ENCODE measurements around the gene HRC.
"Not testable (repeated sequence)": the region's sequence is repeated elsewhere in the genome, so short reads cannot be mapped to it uniquely, and the experiment has no call there.

Gene HRC

DNA sequence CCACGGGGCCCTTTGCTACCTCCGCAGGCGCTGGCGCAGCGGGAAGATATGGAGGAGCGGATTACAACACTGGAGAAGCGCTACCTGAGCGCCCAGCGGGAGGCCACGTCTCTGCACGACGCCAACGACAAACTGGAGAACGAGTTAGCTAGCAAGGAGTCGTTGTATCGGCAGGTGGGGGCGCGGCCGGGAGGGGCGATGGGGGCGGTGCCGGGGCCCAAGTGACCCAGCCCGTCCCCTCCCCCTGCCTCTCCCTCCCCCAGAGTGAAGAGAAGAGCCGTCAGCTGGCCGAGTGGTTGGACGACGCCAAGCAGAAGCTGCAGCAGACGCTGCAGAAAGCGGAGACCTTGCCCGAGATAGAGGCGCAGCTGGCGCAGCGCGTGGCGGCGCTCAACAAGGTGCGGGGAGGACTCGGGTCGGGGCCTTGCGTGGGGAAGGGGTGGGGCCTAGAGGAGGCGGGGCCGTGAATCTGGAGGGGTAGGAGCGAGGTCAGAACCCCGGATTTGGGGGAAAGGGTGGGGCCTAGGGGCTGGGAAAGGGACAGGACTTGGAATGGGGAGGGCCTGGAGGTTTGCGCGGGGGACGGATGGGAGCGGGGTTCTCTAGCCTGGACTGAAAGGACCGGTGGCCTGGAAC is 22.1 kb downstream of the HRC start:
- peak; percentile 72 for DNase-seq

DNA sequence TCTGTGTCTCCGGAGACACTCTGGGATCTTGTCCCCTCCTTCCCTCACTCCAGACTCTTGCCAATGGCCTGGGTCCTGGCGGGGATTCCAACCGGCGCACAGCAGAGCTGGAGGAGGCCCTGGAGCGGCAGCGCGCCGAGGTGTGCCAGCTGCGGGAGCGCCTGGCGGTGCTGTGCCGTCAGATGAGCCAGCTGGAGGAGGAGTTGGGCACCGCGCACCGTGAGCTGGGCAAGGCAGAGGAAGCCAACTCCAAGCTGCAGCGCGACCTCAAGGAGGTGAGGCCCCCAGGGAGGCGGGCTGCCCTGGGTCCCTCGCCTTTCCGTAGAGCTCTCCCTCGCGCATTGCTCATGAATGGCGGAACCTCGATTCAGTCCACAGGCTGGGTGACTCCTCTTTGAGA is 24.9 kb downstream of the HRC start:
- DNase-seq: no peak

DNA sequence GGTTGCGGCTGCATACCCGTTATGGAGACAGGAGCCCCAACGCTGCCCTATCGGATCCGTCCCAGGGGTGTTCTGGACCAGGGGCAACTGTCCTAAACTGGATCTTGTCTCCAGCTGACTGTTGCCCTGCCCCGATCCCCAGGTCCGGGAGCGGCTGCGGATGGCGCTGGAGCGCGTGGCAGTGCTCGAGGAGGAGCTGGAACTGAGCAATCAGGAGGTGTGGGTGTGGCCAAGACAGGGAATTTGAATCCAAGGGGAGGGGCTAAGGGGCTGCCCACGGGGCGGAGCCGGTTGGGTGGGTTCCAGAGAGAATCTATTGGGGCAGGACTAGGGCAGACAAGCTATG is 26.0 kb downstream of the HRC start:
- DNase-seq: no peak

DNA sequence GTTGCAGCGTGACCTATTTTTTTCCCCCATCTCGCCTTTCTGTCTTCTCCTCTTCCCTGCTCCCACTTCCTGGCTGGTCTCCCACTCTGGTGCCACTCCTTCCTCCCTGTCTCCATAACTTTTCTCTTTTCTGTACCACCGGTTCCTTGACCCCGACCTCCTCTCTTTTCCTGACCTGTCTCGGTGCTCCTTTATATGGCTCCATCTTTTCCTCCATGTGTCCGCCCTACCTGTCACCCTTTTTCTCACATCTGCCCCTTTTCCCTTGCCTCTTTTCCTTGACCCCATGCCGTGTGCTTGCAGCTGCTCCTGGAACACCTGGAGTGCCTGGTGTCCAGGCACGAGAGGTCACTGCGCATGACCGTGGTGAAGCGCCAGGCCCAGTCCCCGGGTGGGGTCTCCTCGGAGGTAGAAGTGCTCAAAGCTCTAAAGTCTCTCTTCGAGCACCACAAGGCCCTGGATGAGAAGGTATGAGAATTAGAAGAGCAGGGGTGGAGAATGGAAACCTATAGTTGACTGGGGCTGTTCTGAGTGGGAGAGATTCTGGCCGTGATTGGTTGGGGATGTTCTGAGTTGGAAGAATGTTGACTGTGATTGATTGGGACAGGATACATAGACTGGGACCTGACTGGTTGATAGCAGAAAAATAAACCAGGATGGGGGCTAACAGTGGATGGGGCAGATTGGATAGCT is 26.5 kb downstream of the HRC start:
- DNase-seq: no peak

DNA sequence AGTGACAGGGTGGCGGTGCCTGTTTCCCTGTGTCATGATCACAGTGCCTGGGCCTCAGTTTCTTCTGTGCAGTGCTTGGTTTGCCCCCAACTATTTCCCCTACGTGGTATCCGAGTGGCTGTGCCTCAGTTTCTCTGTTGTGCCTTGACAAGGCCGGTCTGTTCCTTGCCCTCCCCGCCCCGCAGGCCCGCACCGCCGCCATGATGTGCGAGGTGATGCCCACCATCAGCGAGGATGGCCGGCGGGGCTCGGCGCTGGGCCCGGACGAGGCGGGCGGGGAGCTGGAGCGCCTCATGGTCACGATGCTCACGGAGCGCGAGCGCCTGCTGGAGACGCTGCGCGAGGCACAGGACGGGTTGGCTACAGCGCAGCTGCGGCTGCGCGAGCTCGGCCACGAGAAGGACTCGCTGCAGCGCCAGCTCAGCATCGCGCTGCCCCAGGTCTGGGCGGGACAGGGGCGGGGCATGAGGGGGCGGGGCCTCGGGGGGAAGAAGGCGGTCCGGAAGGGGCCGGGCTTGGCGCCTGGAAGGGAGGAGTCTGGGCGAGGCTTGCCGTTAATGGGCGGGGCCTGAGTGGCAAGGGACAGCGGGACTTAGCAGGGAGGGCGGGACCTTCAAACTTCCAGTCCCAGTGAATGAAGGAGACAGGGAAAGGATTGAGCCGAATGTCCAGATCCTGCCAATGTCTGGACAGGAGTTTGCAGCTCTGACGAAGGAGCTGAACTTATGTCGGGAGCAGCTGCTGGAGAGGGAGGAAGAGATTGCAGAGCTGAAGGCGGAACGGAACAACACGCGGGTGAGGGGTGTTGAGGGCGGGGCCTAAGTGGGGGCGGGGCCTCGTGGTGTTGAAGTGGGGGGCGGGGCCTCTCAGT is 27.3 kb downstream of the HRC start:
- DNase-seq: peak; percentile 86

DNA sequence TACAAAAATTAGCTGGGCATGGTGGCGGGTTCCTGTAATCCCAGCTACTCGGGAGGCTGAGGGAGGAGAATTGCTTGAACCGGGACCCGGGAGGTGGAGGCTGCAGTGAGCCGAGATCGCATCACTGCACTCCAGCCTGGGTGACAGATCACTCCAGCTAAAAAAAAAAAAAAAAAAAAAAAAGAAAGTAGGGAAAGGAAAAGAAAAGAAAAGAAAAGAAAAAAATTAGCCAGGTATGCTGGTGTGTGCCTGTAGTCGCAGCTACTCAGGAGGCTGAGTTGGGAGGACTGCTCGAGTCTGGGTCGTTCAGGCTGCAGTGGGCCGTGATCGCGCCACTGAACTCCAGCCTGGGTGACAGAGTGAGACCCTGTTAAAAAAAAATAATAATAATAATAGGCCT is 28.0 kb downstream of the HRC start:
- not testable (repeated sequence) for DNase-seq

DNA sequence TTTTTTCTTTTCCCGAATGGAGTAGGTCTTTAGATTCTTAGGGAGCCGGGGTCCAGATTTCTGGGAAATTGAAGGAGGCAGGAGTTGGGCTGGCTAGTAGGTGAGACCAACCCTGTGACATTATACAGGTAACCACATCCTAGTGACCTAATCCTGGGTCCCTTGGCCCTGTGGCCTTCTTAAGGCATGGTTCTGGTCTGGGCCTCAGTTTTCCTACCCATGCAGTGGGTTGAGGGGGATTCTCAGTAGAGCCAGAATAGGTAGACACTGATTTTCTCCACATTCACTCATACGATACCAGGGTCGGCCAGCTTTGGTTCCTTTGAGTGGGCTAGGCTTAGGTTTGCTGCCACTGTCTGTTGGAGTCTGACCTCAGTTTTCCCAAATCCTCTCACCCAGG is 28.6 kb downstream of the HRC start:
- no peak for DNase-seq

DNA sequence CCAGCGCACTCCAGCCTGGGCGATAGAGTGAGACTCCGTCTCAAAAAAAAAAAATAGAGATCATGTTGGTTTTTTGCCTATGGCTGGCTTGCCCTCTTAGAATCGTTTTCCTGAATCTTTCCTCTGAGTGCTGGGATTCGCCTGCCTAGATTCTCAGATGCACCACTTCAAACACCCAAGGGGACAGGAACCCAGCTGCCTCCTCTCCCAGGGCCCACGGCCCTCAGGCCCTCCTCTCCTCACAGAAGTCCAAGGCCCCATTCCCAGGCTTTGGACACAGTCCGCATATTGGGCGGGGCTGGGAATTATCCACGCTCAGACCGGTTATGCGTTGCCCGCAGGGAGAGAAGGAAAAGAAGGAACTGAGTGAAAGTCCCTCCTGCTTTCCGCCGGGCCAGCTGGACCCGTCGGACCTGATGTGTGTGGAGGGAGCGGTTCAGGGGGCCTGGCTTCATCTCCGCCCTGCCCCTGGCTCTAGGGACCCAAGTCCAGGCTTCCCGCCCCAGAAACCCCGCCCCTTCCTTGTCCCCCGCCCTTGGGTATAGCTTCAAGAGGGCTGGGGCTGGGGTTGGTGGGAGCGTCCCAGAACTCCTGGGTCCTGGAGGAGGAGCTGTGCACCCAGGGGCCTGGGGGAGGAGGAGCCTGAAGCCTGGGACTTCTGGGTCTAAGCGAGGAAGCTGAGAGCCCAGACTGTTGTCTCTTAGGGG is 30.0 kb downstream of the HRC start:
- DNase-seq: no peak

DNA sequence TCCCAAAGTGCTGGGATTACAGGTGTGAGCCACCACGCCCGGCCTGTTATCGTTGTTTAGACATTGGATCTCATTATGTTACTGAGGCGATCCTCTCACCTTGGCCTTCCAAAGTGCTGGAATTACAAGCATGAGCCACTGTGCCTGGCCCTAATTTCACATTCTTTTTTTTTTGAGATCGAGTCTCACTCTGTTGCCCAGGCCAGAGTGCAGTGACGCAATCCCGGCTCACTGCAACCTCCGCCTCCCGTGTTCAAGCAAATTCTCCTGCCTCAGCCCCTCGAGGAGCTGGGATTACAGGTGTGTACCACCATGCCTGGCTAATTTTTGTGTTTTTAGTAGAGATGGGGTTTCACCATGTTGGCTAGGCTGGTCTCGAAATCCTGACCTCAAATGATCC is 31.9 kb downstream of the HRC start:
- not testable (repeated sequence) for DNase-seq

DNA sequence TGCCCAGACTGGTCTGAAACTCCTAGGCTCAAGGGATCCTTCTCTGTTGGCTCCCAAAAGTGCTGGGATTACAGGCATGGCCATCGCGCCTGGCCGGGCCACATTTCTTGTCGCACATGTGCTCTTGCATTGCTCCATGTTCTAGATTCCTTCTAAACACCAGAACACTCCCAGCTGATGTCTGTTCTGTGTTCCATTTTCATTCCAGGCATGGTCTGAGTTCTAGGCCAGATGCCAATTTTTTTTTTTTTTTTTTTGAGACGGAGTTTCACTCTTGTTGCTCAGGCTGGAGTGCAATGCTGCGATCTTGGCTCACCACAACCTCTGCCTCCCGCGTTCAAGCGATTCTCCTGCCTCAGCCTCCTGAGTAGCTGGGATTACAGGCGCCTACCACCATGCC is 33.4 kb downstream of the HRC start:
- DNase-seq: not testable (repeated sequence)

DNA sequence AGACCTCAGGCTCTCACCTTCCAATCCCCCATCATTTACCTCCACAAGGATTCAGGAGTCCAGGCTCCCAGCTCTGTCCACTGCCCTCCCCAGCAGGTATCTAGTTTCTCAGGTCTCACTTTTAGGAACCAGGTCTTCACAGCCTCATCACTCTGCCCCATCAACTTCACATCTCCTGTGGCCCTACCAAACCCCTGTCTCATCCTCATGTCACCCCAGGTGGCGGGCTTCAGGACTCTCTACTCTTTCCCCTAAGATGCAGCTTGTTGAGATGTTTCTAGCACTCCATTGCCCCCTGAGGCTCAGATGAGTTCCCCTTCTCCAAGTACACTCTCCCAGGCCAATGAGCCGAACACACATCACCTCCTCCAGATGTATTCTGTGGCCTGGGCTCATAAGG is 34.3 kb downstream of the HRC start:
- DNase-seq: no peak

DNA sequence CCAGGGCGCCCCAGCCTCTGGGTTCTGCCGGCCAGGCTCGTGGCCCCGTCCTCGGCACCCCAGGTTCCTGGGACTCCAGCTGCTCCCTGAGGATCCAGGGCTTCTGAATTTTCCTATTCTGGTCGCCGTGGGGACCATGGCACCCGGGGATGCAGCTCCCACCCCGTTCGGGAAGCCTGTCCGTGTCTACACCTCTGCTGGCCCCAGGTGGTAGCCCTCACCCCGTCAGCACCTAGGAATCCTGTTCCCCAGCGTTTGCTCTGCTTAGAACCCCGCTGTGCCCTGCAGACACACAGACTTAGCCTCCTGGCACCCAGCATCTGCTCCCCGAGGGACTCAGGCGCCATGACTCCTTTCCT is 34.9 kb downstream of the HRC start:
- no peak for DNase-seq

DNA sequence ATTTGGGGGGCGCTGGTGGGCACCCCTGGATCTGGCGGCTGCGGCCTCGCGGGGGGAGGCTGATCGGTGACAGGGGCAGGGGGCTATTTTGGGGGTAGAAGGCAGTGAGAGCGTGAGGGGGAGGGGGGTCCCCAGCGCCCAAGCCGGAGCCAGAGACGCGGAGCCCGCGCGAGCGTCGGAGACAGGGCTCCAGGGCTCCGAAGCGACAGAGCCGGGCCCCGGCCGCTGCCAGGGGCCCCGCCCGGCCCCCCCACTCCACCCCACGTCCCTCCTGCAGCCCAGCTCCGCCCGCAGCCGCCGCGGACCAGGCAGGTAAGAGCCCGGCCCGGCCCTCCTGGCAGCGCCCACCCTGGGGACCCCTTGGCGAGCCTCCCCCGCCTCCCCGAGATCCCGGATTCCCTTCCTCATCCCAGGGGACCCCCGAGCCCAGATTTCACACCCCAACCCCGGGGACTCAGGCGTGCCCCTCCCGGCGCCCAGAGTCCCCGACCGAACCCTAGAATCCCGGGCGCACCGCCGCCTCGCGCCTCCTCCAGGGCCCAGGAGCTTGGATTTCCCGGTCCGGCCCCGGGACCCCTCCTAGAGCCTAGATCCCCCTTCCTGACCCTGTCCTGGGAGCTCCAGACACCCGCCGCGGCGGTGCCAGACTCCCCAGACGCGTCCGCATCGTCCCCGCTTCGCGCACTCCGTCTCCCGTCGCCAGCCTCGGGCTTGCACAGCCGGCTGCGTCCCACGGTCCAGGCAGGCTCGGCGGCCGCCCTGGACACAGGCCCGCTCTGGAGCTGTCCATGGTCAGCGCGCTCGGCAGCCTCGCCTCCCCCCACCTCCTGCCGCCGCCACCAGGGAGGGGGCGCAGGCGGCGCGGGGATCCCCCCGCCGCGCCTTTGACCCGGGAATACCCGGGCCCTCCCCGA is 35.5 kb downstream of the HRC start, which contains the start of gene PPFIA3:
PPFIA3 (plus strand) TSS at position 134 of the 914 bp plus-strand sequence. CDS start 8,330 bp downstream, outside the sequence.
- no peak for DNase-seq

DNA sequence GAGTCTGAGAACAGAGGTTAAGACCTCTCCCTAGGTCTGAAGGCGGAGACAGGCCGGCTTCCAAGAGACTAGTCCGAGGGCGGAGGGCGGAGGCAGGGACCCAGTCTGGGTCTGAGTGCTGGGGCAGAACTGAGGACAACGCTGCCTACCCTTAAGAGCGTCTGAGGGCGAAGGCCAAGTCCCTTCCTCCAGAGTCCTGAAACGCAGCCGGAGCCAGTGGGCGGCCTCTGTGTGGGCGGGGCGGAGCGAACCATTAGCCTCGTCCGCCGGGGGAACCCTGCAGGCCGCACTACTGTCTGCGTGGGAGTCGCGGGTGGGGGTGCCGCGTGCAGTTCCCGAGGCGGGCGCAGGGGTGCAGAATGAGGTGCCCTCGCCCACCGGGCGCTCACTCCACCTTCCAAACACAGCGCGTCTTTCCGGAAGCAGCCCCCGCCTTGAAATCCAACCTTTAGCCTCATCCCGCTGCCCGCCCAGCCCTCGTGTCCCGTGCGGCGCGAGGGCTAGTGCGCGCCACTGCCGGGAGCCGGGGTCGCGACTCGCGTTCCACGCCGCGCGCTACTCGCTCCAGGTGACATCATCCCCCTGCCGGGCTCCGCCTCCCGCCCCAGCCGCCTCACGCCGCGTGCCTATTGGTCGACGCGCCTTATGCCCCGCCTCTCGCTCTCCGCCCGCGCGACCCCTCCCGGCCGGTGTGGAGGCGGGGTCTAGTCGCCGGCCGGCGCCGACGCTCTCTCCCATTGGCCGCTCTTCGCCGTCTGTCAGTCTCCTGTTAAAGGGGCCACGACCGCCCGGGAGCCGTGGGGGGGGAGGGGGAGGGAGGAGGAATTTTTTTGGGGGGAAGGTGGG is 36.4 kb downstream of the HRC start, which contains the start of gene C19orf73:
C19orf73 (minus strand) TSS at position 579 of the 846 bp plus-strand sequence; CDS start at position 458, 121 bp downstream.
- peak; percentile 91 for DNase-seq

DNA sequence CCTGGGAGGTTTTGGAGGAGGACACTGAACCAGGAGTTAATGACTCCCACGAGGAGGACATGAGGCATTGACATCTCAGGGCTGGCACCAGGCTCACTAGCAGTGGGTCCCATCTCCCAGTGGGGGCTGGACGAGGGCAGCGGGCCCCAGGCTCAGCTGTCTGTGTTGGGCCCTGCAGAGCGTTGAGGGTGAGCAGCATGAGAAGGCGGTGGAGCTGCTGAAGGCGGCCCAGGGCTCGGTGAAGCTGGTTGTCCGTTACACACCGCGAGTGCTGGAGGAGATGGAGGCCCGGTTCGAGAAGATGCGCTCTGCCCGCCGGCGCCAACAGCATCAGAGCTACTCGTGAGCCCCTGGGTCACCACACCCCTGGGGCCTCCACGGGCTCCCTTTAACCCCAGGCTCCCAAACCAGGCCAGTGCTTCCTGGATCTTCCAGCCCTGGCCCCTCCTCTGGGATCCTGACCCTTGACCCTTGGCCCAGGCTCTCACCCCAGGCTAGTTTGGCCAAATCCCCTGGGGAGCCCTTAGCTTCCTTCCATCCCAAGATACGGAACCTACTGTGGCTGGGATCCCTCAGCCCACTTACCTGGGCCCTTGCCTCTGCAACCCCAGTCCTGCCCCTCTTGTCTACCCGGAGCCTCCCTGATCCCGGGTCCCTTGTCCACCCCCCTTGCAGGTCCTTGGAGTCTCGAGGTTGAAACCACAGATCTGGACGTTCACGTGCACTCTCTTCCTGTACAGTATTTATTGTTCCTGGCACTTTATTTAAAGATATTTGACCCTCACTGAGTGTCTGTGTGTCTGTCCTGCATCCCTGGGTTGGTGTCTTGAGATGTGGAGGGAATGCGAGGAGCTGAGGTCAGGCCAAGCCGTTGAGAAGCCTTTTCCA is 37.3 kb downstream of the HRC start:
- no peak for DNase-seq

DNA sequence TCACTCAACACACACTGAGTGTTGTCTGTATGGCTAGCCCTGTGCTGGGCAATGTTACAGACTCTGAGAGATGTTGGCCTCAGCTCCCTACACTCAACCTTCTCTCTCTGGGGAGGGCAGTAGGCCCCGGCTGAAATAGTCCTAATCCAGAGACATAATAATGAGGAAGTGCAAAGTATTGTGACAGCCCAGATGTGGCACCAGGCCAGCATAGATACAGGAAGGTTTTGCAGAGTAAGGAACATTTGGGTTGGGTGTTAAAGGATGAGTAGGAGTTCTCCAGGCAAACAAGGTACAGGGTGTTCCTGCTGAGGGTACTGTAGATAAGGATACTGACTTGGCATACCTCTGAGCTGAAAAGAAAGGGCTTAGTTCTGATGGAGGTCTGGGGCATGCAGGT is 38.7 kb downstream of the HRC start:
- DNase-seq: no peak

DNA sequence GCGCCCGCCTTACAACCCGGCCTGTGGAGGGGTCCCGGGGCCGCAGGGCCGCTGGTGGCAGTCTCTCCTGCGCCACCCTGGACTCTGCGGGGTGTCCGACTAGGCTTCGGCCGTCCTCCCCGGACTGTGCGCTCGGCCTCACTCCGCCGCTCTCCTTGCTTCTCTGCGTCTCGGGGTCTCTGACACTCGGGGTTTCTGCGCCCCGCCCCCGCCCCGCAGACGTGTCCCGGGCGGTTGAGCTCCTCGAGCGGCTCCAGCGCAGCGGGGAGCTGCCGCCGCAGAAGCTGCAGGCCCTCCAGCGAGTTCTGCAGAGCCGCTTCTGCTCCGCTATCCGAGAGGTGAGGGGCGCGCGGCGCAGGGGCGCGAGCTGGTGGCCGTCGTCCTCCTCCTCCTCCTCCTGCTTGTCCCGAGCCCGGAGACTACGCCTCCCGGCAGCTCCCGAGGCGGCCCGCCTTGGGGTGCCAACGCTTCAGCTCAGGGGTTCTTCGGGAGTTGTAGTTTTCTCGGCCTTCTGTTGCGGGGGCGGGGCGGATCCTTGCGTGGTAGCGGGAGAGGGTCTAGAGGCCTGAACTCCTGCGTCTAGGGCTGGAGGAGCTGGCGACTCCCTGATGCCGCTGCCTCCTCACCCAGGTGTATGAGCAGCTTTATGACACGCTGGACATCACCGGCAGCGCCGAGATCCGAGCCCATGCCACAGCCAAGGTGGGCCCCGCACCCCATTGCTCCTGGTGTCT is 40.4 kb downstream of the HRC start:
- DNase-seq: peak; percentile 46

DNA sequence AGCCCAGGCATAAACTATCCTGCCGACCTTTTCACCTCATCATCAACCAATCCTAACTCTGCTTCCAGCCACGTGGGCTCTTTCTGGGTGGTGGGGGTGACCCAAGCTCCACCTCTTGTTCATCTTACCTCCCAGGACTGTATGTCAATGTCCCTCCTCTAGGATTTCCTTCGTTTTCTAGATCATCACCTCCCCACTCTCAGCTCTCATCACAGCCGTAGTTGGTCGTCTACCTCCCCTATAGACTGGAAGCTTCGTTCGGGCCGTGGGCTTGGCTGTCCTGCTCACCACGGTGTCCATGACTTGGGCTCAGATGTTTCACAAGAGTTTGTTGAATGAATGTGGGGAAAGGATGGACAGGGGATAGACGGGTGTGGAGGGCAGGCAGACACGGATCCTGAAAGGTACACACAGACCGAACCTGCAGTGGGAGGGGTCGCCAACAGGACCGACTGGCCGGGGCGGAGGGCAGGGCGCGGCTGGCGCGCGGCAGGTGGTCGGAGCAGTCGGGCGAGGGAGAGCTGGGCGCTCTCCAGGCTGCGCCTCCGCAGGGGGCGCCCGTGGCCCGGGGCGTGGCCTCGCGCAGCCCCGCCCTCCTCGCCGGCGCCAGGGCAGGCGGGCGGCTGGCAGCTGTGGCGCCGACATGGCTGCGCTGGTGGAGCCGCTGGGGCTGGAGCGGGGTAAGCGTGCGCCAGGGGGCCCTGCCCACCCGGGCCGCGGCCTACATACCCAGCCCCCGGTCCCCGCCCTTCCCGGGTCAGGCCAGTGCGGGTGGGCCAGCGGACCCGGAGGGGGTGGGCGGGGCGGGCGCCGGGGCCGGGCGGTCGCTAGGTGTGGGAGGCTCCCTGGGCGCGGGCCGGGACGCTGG is 41.2 kb downstream of the HRC start, which contains the start of gene LIN7B:
LIN7B (plus strand) TSS at position 609 of the 868 bp plus-strand sequence; CDS start at position 644, 35 bp downstream.
- peak; percentile 72 for DNase-seq
